Neural cell (in vitro differentiated cells): ENCODE data around the gene ATRAID. TPM values are rescaled to one million over a fixed set of nuclear protein-coding genes. Genes with fewer than 3 reads are reported as not detected.

ENCODE experiments used
- H2AFZ ChIP-seq: fragments of 200-600, 300-800 bp; sonication (generic), shearing (Covaris generic); 2 replicates; pipeline ENCODE4 v1.6.0; 2014; ENCODE audit warnings: low read depth, mild to moderate bottlenecking, antibody characterized with exemption, low read length, moderate library complexity
- H3F3A ChIP-seq: fragments of 200-600 bp; shearing (Covaris generic); 2 replicates; pipeline ENCODE4 v1.6.1; 2016; ENCODE audit warnings: mild to moderate bottlenecking, moderate library complexity, mixed read lengths, antibody characterized with exemption, low read length; ENCODE audit not compliant: insufficient read depth, poor library complexity, severe bottlenecking
- H3K27ac ChIP-seq: fragments of 200-600, 300-800 bp; sonication (generic), shearing (Covaris generic); 2 replicates; pipeline ENCODE4 v1.5.1; 2014; ENCODE audit warnings: mild to moderate bottlenecking, low read length, moderate library complexity
- H3K27me3 ChIP-seq: fragments of 300-800, 200-600 bp; sonication (generic), shearing (Covaris generic); 2 replicates; pipeline ENCODE4 v1.6.0; 2014; ENCODE audit warnings: mild to moderate bottlenecking, low read depth, low read length, moderate library complexity; ENCODE audit not compliant: insufficient read depth
- H3K36me3 ChIP-seq: fragments of 300-800, 200-600 bp; sonication (generic), shearing (Covaris generic); 2 replicates; pipeline ENCODE4 v1.5.1; 2014; ENCODE audit warnings: mild to moderate bottlenecking, antibody characterized with exemption, low read length, moderate library complexity; ENCODE audit not compliant: insufficient read depth
- H3K4me2 ChIP-seq: fragments of 300-800, 200-600 bp; sonication (generic), shearing (Covaris generic); 2 replicates; pipeline ENCODE4 v1.6.0; 2014; ENCODE audit warnings: mild to moderate bottlenecking, low read length
- H3K4me3 ChIP-seq: fragments of 300-800, 200-600 bp; sonication (generic), shearing (Covaris generic); 2 replicates; pipeline ENCODE4 v1.5.1; 2014; ENCODE audit warnings: mild to moderate bottlenecking, low read length, moderate library complexity
- H3K79me2 ChIP-seq: fragments of 200-600 bp; shearing (Covaris generic); replicated peaks from 2 replicates; pipeline ENCODE4 v1.6.0; 2014; ENCODE audit warnings: mild to moderate bottlenecking, low read length, moderate library complexity; ENCODE audit not compliant: insufficient read depth
- H3K9ac ChIP-seq: fragments of 300-800, 200-600 bp; sonication (generic), shearing (Covaris generic); 2 replicates; pipeline ENCODE4 v1.6.1; 2016; ENCODE audit warnings: mild to moderate bottlenecking, low read length, mixed read lengths
- H3K9me2 ChIP-seq: fragments of 200-600 bp; shearing (Covaris generic); 2 replicates; pipeline ENCODE4 v1.6.1; 2016; ENCODE audit warnings: mild to moderate bottlenecking, low read length, mixed read lengths; ENCODE audit not compliant: insufficient read depth
- H3K9me3 ChIP-seq: fragments of 200-600, 300-800 bp; sonication (generic), shearing (Covaris generic); 2 replicates; pipeline ENCODE4 v1.6.1; 2016; ENCODE audit warnings: mild to moderate bottlenecking, mixed run types, low read length, moderate library complexity, mixed read lengths
- H4K20me1 ChIP-seq: fragments of 200-600 bp; shearing (Covaris generic); 2 replicates; pipeline ENCODE4 v1.6.1; 2016; ENCODE audit warnings: mild to moderate bottlenecking, mixed run types; ENCODE audit not compliant: insufficient read depth
- EP300 ChIP-seq: fragments of 450-650 bp; conservative IDR thresholded peaks from 2 replicates; pipeline ENCODE4 v1.6.1; 2014; ENCODE audit warnings: antibody characterized with exemption, mild to moderate bottlenecking, moderate library complexity; ENCODE audit not compliant: poor library complexity, severe bottlenecking
- EZH2 ChIP-seq: fragments of 200-600, 300-800 bp; shearing (Covaris generic), sonication (generic); IDR thresholded peaks from 2 replicates; pipeline ENCODE4 v1.6.1; 2014; ENCODE audit warnings: antibody characterized with exemption, low read length, borderline replicate concordance, mild to moderate bottlenecking; ENCODE audit not compliant: insufficient read depth, poor library complexity, severe bottlenecking
- MXI1 ChIP-seq: fragments of 450-650 bp; conservative IDR thresholded peaks from 2 replicates; pipeline ENCODE4 v1.6.1; 2014; ENCODE audit warnings: antibody characterized with exemption, mild to moderate bottlenecking; ENCODE audit not compliant: poor library complexity, severe bottlenecking
- POLR2AphosphoS5 ChIP-seq: IDR thresholded peaks from 2 replicates; pipeline ENCODE4 v1.6.1; 2012
- RAD21 ChIP-seq: fragments of 450-650 bp; conservative IDR thresholded peaks from 2 replicates; pipeline ENCODE4 v1.6.1; 2014; ENCODE audit warnings: antibody characterized with exemption, mild to moderate bottlenecking, moderate library complexity
- REST ChIP-seq: IDR thresholded peaks from 2 replicates; pipeline ENCODE4 v1.6.1; 2012; ENCODE audit warnings: borderline replicate concordance
- SMC3 ChIP-seq: fragments of 450-650 bp; conservative IDR thresholded peaks from 2 replicates; pipeline ENCODE4 v1.6.1; 2014; ENCODE audit warnings: antibody characterized with exemption, mild to moderate bottlenecking, moderate library complexity; ENCODE audit not compliant: poor library complexity
- TAF1 ChIP-seq: IDR thresholded peaks from 2 replicates; pipeline ENCODE4 v1.6.1; 2012; ENCODE audit warnings: low read depth
- polyA plus RNA-seq: library from polyadenylated mRNA; depleted of rRNA; stranded (reverse); fragments of >200 nt; gene quantifications from 2 replicates; pipeline ENCODE4 v1.2.3, GENCODE V29; 2014
- TF ChIP-seq, protein P1 (sequence below): fragments of 450-650 bp; IDR thresholded peaks from 2 replicates; pipeline ENCODE4 v1.5.1; 2014; ENCODE audit warnings: antibody characterized with exemption, mild to moderate bottlenecking, moderate library complexity; ENCODE audit not compliant: poor library complexity, severe bottlenecking

ATRAID gene
- polyA plus RNA-seq, 1 donor from 2014 or later: 94.3 TPM

DNA sequence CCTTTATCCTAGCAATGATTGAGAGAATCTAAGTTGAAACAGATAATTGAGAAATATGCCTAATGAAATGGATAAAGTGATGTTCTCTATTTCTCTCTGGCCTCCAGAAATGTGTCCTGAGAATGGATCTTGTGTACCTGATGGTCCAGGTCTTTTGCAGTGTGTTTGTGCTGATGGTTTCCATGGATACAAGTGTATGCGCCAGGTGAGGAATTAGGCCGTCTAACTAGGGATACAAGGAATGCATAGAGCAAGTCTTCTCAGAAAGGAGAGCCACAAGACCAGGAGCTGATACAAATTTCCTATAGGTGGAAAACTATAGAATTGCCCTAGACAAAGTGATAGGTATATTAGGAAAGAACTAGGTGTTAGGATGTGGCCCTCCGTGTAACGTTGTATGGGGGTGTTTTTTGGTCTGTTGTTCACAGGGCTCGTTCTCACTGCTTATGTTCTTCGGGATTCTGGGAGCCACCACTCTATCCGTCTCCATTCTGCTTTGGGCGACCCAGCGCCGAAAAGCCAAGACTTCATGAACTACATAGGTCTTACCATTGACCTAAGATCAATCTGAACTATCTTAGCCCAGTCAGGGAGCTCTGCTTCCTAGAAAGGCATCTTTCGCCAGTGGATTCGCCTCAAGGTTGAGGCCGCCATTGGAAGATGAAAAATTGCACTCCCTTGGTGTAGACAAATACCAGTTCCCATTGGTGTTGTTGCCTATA is 4.7 kb downstream of the ATRAID start:
- Histone ChIP-seq H2AFZ (peak overlapping the region; percentile 63), H3K9me2 (no peaks in the 10 kb centered on the region), H3K27me3 (no peaks in the 10 kb centered on the region), H4K20me1 (no peaks in the 10 kb centered on the region), H3K9ac (peak overlapping the region; percentile 52), H3F3A (peaks cover 10% of the 10 kb centered on the region), H3K36me3 (no peaks in the 10 kb centered on the region), H3K4me2 (peak overlapping the region; percentile 38), H3K79me2 (peaks cover 5% of the 10 kb centered on the region), H3K4me3 (peak overlapping the region; percentile 86), H3K27ac (peak overlapping the region; percentile 80), H3K9me3 (no peaks in the 10 kb centered on the region)
- no peak for TF ChIP-seq EP300
- no peak for TF ChIP-seq REST
- TF ChIP-seq TAF1: no peak
- TF ChIP-seq RAD21: no peak
- no peak for TF ChIP-seq MXI1

DNA sequence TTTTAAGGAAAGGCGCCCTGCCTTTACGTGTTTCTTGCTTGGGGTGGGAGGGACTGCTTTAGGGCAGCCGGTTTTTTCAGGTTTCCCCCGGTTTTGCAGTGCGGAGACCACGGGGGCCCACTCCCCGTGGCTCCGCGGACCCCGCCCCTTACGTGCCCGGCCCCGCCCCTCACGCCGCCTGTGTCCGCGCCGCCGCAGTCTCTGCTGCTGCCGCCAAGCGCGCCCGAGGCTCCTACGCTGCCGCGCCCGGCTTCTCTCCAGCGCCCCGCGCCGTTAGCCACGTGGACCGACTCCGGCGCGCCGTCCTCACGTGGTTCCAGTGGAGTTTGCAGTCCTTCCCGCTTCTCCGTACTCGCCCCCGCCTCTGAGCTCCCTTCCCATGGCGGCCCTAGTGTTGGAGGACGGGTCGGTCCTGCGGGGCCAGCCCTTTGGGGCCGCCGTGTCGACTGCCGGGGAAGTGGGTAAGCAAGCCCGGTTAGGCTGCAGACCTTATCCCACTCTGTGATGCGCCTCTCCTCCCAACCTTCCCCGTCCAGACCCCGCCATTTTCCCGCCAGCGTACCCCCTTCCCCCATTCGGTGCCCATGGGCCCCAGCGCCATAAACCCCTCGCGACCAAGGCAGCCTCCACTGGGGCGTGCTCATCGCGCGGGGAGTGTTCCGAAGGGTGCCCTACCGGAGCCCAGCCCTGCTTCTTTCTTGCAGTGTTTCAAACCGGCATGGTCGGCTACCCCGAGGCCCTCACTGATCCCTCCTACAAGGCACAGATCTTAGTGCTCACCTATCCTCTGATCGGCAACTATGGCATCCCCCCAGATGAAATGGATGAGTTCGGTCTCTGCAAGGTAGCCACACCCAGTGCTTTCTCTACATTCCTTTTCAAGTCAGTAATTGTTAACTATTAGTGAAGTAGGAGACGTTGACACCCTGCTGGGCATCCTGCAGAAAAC is 5.6 kb downstream of the ATRAID start, which contains the start of gene CAD:
Gene CAD, plus strand, starts transcription at position 197 of the 949 bp plus-strand sequence. Its CDS starts 183 bp downstream, at position 380.
- H3K79me2 ChIP-seq: peaks cover 5% of the 10 kb centered on the region
- H3K9me2 ChIP-seq: no peaks in the 10 kb centered on the region
- H3F3A ChIP-seq: peaks cover 10% of the 10 kb centered on the region
- no peaks in the 10 kb centered on the region for H4K20me1 ChIP-seq
- H2AFZ ChIP-seq: peak within 1 kb of the TSS; percentile 63
- peak within 1 kb of the TSS; percentile 80 for H3K27ac ChIP-seq
- H3K9ac ChIP-seq: peak within 1 kb of the TSS; percentile 57
- H3K4me3 ChIP-seq: peak within 1 kb of the TSS; percentile 86
- no peaks in the 10 kb centered on the region for H3K36me3 ChIP-seq
- no peaks in the 10 kb centered on the region for H3K27me3 ChIP-seq
- peak within 1 kb of the TSS; percentile 58 for H3K4me2 ChIP-seq
- no peaks in the 10 kb centered on the region for H3K9me3 ChIP-seq
- TF ChIP-seq REST: peak; percentile 77
- TF ChIP-seq POLR2AphosphoS5: peak; percentile 63
- TF ChIP-seq SMC3: peak; percentile 56
- peak; percentile 99 for TF ChIP-seq MXI1
- TF ChIP-seq EZH2: no peak
- TF ChIP-seq, protein P1, sequence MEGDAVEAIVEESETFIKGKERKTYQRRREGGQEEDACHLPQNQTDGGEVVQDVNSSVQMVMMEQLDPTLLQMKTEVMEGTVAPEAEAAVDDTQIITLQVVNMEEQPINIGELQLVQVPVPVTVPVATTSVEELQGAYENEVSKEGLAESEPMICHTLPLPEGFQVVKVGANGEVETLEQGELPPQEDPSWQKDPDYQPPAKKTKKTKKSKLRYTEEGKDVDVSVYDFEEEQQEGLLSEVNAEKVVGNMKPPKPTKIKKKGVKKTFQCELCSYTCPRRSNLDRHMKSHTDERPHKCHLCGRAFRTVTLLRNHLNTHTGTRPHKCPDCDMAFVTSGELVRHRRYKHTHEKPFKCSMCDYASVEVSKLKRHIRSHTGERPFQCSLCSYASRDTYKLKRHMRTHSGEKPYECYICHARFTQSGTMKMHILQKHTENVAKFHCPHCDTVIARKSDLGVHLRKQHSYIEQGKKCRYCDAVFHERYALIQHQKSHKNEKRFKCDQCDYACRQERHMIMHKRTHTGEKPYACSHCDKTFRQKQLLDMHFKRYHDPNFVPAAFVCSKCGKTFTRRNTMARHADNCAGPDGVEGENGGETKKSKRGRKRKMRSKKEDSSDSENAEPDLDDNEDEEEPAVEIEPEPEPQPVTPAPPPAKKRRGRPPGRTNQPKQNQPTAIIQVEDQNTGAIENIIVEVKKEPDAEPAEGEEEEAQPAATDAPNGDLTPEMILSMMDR: peak; percentile 54
- TF ChIP-seq EP300: no peak
- peak; percentile 24 for TF ChIP-seq RAD21
- TF ChIP-seq TAF1: peak; percentile 67
